Thoracic aorta (tissue), 2 donors: Measurements from ENCODE around the gene COL18A1. TPM values are rescaled to one million over a fixed set of nuclear protein-coding genes. Genes with fewer than 3 reads are reported as not detected.

Source experiments
- ATAC-seq: fragments of 150-250 bp; one replicate; pipeline ENCODE4 v1.8.0; 2017; ENCODE audit warnings: low read depth; ENCODE audit not compliant: insufficient number of reproducible peaks, low FRiP score
- DNase-seq: peaks from one replicate; pipeline ENCODE4 v3.0.0-alpha.2; 2020; ENCODE audit warnings: low spot score
- H3K27ac ChIP-seq, 2 donors: fragments of 200-600 bp; sonication (generic); 1 replicate in 1 of 2; 2 replicates in 1 of 2; pipeline ENCODE4 v1.5.1; 2016; ENCODE audit warnings: mild to moderate bottlenecking in 2 of 2, moderate library complexity in 2 of 2
- H3K27me3 ChIP-seq: fragments of 200-600 bp; sonication (generic); replicated peaks from 2 replicates; pipeline ENCODE4 v1.6.0; 2016; ENCODE audit warnings: mild to moderate bottlenecking; ENCODE audit not compliant: insufficient read depth
- H3K36me3 ChIP-seq: fragments of 200-600 bp; sonication (generic); one replicate; pipeline ENCODE4 v1.5.1; 2016
- H3K4me1 ChIP-seq, 2 donors: fragments of 200-600 bp; sonication (generic); 1 replicate in 1 of 2; 2 replicates in 1 of 2; pipeline versions ENCODE4 v1.5.1 to v1.6.0; 2016; ENCODE audit warnings: low read depth in 2 of 2, mild to moderate bottlenecking in 1 of 2; ENCODE audit not compliant: control insufficient read depth in 1 of 2
- H3K4me3 ChIP-seq: fragments of 200-600 bp; sonication (generic); 2 replicates; pipeline ENCODE4 v1.5.1; 2016; ENCODE audit warnings: mild to moderate bottlenecking
- H3K9me3 ChIP-seq: fragments of 200-600 bp; sonication (generic); 2 replicates; pipeline ENCODE4 v1.5.1; 2016
- total RNA-seq, 2 donors: library from RNA; depleted of rRNA; stranded (reverse); fragments of >200 nt; gene quantifications; one replicate each; pipeline versions ENCODE4 v1.1.0 to v1.2.3, GENCODE V29; 2016
- TF ChIP-seq, protein P1 (sequence below): fragments of 200-600 bp; sonication (generic); IDR thresholded peaks from one replicate; pipeline ENCODE4 v1.5.1; 2019; ENCODE audit warnings: antibody characterized with exemption

Gene COL18A1
- total RNA-seq, 2 donors from 2014 or later = 507 to 811 TPM

GRCh38 chr21:45513003-45513717, 108.2 kb downstream of the COL18A1 start:
- Histone ChIP-seq H3K27me3 (no peaks in the 10 kb centered on the region), H3K4me3 (no peak overlapping the region), H3K27ac (no peak overlapping the region), H3K9me3 (peaks cover 3% of the 10 kb centered on the region), H3K36me3 (peaks cover 27% of the 10 kb centered on the region), H3K4me1 (no peaks in the 10 kb centered on the region)
- DNase-seq (no peak), ATAC-seq (no peak)
- TF ChIP-seq, protein P1, sequence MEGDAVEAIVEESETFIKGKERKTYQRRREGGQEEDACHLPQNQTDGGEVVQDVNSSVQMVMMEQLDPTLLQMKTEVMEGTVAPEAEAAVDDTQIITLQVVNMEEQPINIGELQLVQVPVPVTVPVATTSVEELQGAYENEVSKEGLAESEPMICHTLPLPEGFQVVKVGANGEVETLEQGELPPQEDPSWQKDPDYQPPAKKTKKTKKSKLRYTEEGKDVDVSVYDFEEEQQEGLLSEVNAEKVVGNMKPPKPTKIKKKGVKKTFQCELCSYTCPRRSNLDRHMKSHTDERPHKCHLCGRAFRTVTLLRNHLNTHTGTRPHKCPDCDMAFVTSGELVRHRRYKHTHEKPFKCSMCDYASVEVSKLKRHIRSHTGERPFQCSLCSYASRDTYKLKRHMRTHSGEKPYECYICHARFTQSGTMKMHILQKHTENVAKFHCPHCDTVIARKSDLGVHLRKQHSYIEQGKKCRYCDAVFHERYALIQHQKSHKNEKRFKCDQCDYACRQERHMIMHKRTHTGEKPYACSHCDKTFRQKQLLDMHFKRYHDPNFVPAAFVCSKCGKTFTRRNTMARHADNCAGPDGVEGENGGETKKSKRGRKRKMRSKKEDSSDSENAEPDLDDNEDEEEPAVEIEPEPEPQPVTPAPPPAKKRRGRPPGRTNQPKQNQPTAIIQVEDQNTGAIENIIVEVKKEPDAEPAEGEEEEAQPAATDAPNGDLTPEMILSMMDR = no peak

DNA sequence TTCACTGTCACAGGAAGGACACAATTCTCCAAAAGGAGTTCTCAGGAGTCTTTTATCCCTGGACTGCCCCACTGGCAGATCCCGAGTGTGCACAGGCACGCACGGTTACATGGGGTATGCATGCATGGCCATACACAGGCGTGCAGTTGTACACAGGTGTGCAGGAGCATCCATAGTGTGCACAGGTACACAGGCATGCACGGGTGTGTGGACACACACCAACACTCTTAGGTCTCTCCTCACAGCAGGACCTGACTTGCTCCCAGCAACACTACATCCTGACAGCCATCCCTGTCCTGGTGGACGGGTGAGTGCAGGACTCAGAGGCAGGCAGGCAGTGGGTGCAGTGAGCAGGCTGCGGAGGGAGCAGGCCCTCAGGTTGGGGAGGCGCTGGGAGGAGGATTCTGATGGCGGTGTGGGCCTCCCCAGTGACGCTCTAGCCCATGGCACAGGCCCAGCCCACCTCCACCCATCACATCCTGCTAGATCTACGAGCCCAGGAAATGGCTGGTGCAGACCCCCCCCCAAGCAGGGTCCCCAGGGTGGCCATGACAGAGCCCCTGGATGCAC, 108.9 kb downstream of the COL18A1 start:
- no peak overlapping the region for H3K4me3 ChIP-seq
- peaks cover 10% of the 10 kb centered on the region for H3K9me3 ChIP-seq
- TF ChIP-seq, protein P1 = no peak
- H3K27ac ChIP-seq = no peak overlapping the region
- ATAC-seq (no peak), DNase-seq (no peak)
- H3K27me3 ChIP-seq = no peaks in the 10 kb centered on the region
- H3K36me3 ChIP-seq = peaks cover 27% of the 10 kb centered on the region
- H3K4me1 ChIP-seq = no peaks in the 10 kb centered on the region

DNA sequence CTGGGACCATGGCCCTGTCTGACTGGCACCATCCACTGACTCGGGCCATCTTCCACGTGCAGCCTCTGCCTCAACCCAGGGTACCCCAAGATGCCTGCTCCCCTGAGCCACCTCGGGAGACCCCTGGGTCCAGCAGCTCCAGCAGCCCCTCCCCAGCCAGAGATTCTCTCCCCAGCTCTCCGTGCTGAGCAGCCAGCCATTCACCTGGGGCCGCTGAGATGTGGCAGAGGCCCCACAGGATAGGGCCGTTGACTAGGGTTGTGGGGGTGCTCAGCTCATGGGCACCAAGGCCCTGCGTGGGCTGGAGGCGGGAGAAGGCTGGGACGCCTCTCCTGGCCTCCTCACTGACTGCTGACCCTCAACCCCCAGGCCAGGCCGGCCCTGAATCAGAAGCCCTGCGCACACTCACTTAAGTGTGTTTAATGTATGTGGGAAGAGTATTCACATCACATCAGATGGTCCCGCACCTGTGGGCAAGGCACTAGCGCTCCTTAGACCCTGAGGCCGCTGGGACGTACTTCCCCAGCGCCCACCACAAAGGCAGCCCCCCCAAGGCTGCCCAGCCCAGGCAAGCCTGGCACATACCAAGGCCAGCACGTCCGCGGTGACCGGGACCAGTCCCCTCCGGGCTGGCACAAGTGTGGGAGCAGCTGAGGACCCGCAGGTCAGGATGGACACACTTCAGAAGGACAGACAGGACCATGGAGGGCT, 109.5 kb downstream of the COL18A1 start:
- no peaks in the 10 kb centered on the region for H3K27me3 ChIP-seq
- ATAC-seq = no peak
- peaks cover 14% of the 10 kb centered on the region for H3K9me3 ChIP-seq
- no peak overlapping the region for H3K4me3 ChIP-seq
- no peak overlapping the region for H3K27ac ChIP-seq
- no peak for DNase-seq
- peaks cover 27% of the 10 kb centered on the region for H3K36me3 ChIP-seq
- no peaks in the 10 kb centered on the region for H3K4me1 ChIP-seq
- TF ChIP-seq, protein P1 = no peak

DNA sequence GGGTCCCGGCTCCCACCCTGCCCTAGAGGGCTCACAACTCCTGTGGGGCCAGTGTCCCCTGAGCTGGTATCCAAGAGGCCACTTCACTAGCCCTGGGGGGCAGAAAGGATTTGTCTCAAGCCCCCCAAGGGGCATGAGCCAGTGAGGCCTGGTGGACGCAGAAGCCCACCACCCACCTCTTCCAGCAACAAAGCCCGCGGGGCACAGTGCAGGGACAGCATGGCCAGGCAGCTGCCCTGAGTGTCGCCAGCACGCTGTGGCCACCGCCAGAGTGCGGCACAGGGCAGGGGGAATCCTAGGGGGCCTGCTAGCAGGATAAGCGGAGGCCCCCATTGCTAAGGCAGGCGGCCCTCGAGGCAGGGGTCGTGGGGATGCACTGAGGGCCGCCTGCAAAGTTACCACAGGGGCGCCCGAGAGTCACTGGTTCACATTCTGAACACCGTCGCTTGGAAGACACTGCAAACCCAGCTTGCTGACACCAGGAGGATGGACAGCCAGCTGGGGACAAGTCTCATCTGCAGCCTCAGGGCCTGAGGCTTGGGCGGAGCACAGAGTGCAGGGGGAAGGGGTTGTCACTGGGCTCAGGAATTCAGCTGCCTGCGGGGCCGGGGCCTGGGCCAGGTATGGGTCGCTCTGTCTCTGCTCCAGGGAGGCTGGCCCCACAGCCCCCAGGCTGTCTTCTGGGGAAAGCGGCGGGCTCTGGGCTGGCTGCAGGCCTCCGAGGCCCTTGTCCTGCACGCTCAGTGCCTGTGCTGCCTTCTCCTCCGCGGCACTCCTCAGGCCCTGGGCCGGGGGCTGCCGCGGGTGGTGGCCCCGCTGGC, 110.5 kb downstream of the COL18A1 start:
- H3K36me3 ChIP-seq = peaks cover 17% of the 10 kb centered on the region
- peaks cover 22% of the 10 kb centered on the region for H3K9me3 ChIP-seq
- TF ChIP-seq, protein P1 = no peak
- no peak overlapping the region for H3K4me3 ChIP-seq
- H3K27ac ChIP-seq = no peak overlapping the region
- no peak for ATAC-seq
- H3K4me1 ChIP-seq = no peaks in the 10 kb centered on the region
- DNase-seq = no peak
- H3K27me3 ChIP-seq = no peaks in the 10 kb centered on the region
